Neural crest cell (in vitro differentiated cells): ENCODE data around the gene VMO1. TPM values are rescaled to one million over a fixed set of nuclear protein-coding genes. Genes with fewer than 3 reads are reported as not detected.

ENCODE experiments used
- DNase-seq: peaks from one replicate; pipeline ENCODE4 v3.0.0; 2021; ENCODE audit warnings: low read depth, mixed read lengths, low spot score
- H3K27ac Mint-ChIP-seq: one replicate; pipeline ENCODE4 v1.8.0; 2021; ENCODE audit warnings: mild to moderate bottlenecking, mixed read lengths; ENCODE audit not compliant: unreplicated experiment
- H3K27me3 Mint-ChIP-seq: 2 replicates; pipeline ENCODE4 v1.8.0; 2021; ENCODE audit warnings: low read depth, mild to moderate bottlenecking, mixed read lengths
- H3K36me3 Mint-ChIP-seq: 2 replicates; pipeline ENCODE4 v1.8.0; 2021; ENCODE audit warnings: low read depth, mild to moderate bottlenecking, mixed read lengths
- H3K4me1 Mint-ChIP-seq: 2 replicates; pipeline ENCODE4 v1.8.0; 2021; ENCODE audit warnings: mixed read lengths
- H3K4me3 Mint-ChIP-seq: one replicate; pipeline ENCODE4 v1.8.0; 2021; ENCODE audit warnings: mild to moderate bottlenecking, mixed read lengths
- H3K9me3 Mint-ChIP-seq: 2 replicates; pipeline ENCODE4 v1.8.0; 2021; ENCODE audit warnings: mixed read lengths
- CTCF ChIP-seq: fragments of 200-600 bp; sonication (generic); conservative IDR thresholded peaks from 2 replicates; pipeline ENCODE4 v1.5.0; 2021; ENCODE audit warnings: antibody characterized with exemption, mild to moderate bottlenecking
- total RNA-seq: library from RNA; stranded (reverse); gene quantifications from 2 replicates; pipeline ENCODE4 v1.2.1, GENCODE V29; 2021

VMO1 gene
- total RNA-seq, 1 donor from 2014 or later = 1.0 TPM

- no peak for DNase-seq
- Mint-ChIP-seq H3K27me3 (no peaks in the 10 kb centered on the region), H3K27ac (peak overlapping the region; percentile 50), H3K4me3 (peak overlapping the region; percentile 90), H3K36me3 (peaks cover 9% of the 10 kb centered on the region), H3K4me1 (peaks cover 34% of the 10 kb centered on the region), H3K9me3 (no peaks in the 10 kb centered on the region)
- TF ChIP-seq CTCF = no peak
Measured at GRCh38 chr17:4807605-4808377, 21.6 kb upstream of the VMO1 start.

- Mint-ChIP-seq H3K27me3 (no peaks in the 10 kb centered on the region), H3K9me3 (no peaks in the 10 kb centered on the region), H3K4me1 (peaks cover 34% of the 10 kb centered on the region), H3K27ac (peak within 1 kb of the TSS; percentile 50), H3K36me3 (peaks cover 9% of the 10 kb centered on the region), H3K4me3 (peak within 1 kb of the TSS; percentile 90)
- peak; percentile 74 for DNase-seq
- no peak for TF ChIP-seq CTCF
Measured at GRCh38 chr17:4806777-4807604, 20.8 kb upstream of the VMO1 start, which contains the start of gene PLD2. TSS of gene PLD2 (plus strand) at chr17:4807152. CDS start at chr17:4807773, 621 bp downstream.

GRCh38 chr17:4806456-4806776, 20.3 kb upstream of the VMO1 start:
- no peaks in the 10 kb centered on the region for H3K9me3 Mint-ChIP-seq
- H3K4me3 Mint-ChIP-seq = peak overlapping the region; percentile 90
- DNase-seq = no peak
- peaks cover 34% of the 10 kb centered on the region for H3K4me1 Mint-ChIP-seq
- no peaks in the 10 kb centered on the region for H3K27me3 Mint-ChIP-seq
- peaks cover 9% of the 10 kb centered on the region for H3K36me3 Mint-ChIP-seq
- H3K27ac Mint-ChIP-seq = no peak overlapping the region
- TF ChIP-seq CTCF = no peak

- Mint-ChIP-seq H3K27ac (no peak within 1 kb of the TSS), H3K4me1 (peaks cover 10% of the 10 kb centered on the region)
- DNase-seq = no peak
Measured at GRCh38 chr17:4802228-4802627, 16.1 kb upstream of the VMO1 start, which contains the start of gene C17orf114. TSS of gene C17orf114 (minus strand) at chr17:4802328.

More at GRCh38 chr17:4802228-4802627, 16.1 kb upstream of the VMO1 start, which contains the start of gene C17orf114:
- Mint-ChIP-seq H3K9me3 (no peaks in the 10 kb centered on the region), H3K4me3 (peak within 1 kb of the TSS; percentile 73), H3K27me3 (no peaks in the 10 kb centered on the region), H3K36me3 (peaks cover 7% of the 10 kb centered on the region)
- TF ChIP-seq CTCF = no peak
